Ishikawa (cell line): ENCODE measurements around the gene LEPROT.

Experiments used
- FOXM1 ChIP-seq: IDR thresholded peaks from 2 replicates; pipeline ENCODE4 v1.6.1; 2012; ENCODE audit warnings: low read depth, borderline replicate concordance
- TF ChIP-seq, protein P1 (sequence below): IDR thresholded peaks from 2 replicates; pipeline ENCODE4 v1.6.1; 2012; ENCODE audit warnings: low read depth, mild to moderate bottlenecking

- no peak for TF ChIP-seq FOXM1
- TF ChIP-seq, protein P1, sequence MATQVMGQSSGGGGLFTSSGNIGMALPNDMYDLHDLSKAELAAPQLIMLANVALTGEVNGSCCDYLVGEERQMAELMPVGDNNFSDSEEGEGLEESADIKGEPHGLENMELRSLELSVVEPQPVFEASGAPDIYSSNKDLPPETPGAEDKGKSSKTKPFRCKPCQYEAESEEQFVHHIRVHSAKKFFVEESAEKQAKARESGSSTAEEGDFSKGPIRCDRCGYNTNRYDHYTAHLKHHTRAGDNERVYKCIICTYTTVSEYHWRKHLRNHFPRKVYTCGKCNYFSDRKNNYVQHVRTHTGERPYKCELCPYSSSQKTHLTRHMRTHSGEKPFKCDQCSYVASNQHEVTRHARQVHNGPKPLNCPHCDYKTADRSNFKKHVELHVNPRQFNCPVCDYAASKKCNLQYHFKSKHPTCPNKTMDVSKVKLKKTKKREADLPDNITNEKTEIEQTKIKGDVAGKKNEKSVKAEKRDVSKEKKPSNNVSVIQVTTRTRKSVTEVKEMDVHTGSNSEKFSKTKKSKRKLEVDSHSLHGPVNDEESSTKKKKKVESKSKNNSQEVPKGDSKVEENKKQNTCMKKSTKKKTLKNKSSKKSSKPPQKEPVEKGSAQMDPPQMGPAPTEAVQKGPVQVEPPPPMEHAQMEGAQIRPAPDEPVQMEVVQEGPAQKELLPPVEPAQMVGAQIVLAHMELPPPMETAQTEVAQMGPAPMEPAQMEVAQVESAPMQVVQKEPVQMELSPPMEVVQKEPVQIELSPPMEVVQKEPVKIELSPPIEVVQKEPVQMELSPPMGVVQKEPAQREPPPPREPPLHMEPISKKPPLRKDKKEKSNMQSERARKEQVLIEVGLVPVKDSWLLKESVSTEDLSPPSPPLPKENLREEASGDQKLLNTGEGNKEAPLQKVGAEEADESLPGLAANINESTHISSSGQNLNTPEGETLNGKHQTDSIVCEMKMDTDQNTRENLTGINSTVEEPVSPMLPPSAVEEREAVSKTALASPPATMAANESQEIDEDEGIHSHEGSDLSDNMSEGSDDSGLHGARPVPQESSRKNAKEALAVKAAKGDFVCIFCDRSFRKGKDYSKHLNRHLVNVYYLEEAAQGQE, result no peak
These were observed 38.9 kb downstream of the LEPROT start for GRCh38 chr1:65459397-65459768.
